ENCODE data around the gene MDFI. TPM values are rescaled to one million over a fixed set of nuclear protein-coding genes. Genes with fewer than 3 reads are reported as not detected.
A peak's percentile ranks its signal among the peaks of the same experiment; 100 is the strongest.

The MDFI gene
- polyA plus RNA-seq, 2 of the 4 experiments (the other 2 are of a cell fraction), result 0.06 to 0.30 TPM

GRCh38 chr6:41675176-41675775 lies 37.0 kb downstream of the MDFI start (continued):
- TF ChIP-seq REST (IDR thresholded peaks at IDR 0.05) (no peak), HDAC2 (IDR thresholded peaks at IDR 0.05) (no peak), CBX8 (IDR thresholded peaks at IDR 0.05) (no peak), PHF8 (IDR thresholded peaks at IDR 0.05; ENCODE audit: borderline replicate concordance, low read depth) (no peak)

GRCh38 chr6:41675992-41676391 lies 37.7 kb downstream of the MDFI start:
- TF ChIP-seq SREBF2 (IDR thresholded peaks at IDR 0.05) (no peak), ZFP36 (IDR thresholded peaks at IDR 0.05; ENCODE audit: borderline replicate concordance, partially characterized antibody) (peak; percentile 47)
- POLR2A ChIA-PET, result no interaction called here
- Histone ChIP-seq H3K27ac (no peak overlapping the region), H3K4me2 (no peak overlapping the region), H3K4me3 (no peak overlapping the region), H3K4me1 (no peaks in the 10 kb centered on the region), H3K9me3 (no peaks in the 10 kb centered on the region)
- ATAC-seq, result no peak
- WGBS (ENCODE audit: missing lambda C conversion rate), result 58% methylated on average over 6 of the region's 6 CpGs
- DNase-seq (ENCODE audit: low read depth in 1 of 2, low spot score in 1 of 2), result no peak
- CTCF ChIA-PET, result interaction anchor here (1.3 to 1.5 kb wide), 2 partner anchors 7 to 307 kb away, joined by 3 to 6 read pairs; no protein-coding TSS in a partner anchor
- FAIRE-seq, result no peak

- 72% methylated on average over 4 of the region's 5 CpGs for WGBS (ENCODE audit: missing lambda C conversion rate)
- H3K9me3 ChIP-seq, result no peaks in the 10 kb centered on the region
- POLR2A ChIA-PET, result no interaction called here
- no peak overlapping the region for H3K4me3 ChIP-seq
- TF ChIP-seq HES2 (IDR thresholded peaks at IDR 0.05) (no peak), MYC (IDR thresholded peaks at IDR 0.05; ENCODE audit: borderline replicate concordance, low read length) (no peak), CEBPB (IDR thresholded peaks at IDR 0.05) (no peak), TP53 (CRISPR knock-in tag; IDR thresholded peaks at IDR 0.05) (no peak), CBX8 (IDR thresholded peaks at IDR 0.05) (no peak), HOXA7 (CRISPR knock-in tag; IDR thresholded peaks at IDR 0.05) (no peak), JUNB (IDR thresholded peaks at IDR 0.05) (no peak), RFX5 (IDR thresholded peaks at IDR 0.05) (no peak), BHLHE40 (IDR thresholded peaks at IDR 0.05; ENCODE audit: low read depth, low read length) (no peak), CTCF (IDR thresholded peaks at IDR 0.05) (no peak), USF2 (IDR thresholded peaks at IDR 0.05) (no peak), ZFP36 (IDR thresholded peaks at IDR 0.05; ENCODE audit: borderline replicate concordance, partially characterized antibody) (no peak), BCL3 (IDR thresholded peaks at IDR 0.05) (no peak), FOSL2 (IDR thresholded peaks at IDR 0.05) (no peak), FOSL2 (CRISPR knock-in tag; IDR thresholded peaks at IDR 0.05) (no peak), NPAS2 (CRISPR knock-in tag; IDR thresholded peaks at IDR 0.05; ENCODE audit: borderline replicate concordance) (no peak), EHF (CRISPR knock-in tag; IDR thresholded peaks at IDR 0.05) (no peak), MAZ (IDR thresholded peaks at IDR 0.05; ENCODE audit: borderline replicate concordance, low read depth, low read length) (no peak), CHD2 (IDR thresholded peaks at IDR 0.05; ENCODE audit: low read length, partially characterized antibody) (no peak), ZSCAN20 (CRISPR knock-in tag; IDR thresholded peaks at IDR 0.05) (no peak)
- H3K27ac ChIP-seq, result no peak overlapping the region
- FAIRE-seq (no peak), ATAC-seq (no peak), DNase-seq (ENCODE audit: low read depth in 1 of 2, low spot score in 1 of 2) (no peak)
- no peak overlapping the region for H3K4me2 ChIP-seq
- H3K4me1 ChIP-seq, result no peaks in the 10 kb centered on the region
- CTCF ChIA-PET, result interaction anchor here (0.9 kb wide), 1 partner anchor 252 kb away, joined by 4 read pairs; no protein-coding TSS in a partner anchor
Observed at GRCh38 chr6:41676431-41676830, 38.2 kb downstream of the MDFI start.
